ENCODE data around the gene DGKD.

- TF ChIP-seq POLR2A (IDR thresholded peaks at IDR 0.05) (no peak), CTCF (IDR thresholded peaks at IDR 0.05) (no peak), POLR2AphosphoS5 (IDR thresholded peaks at IDR 0.05) (no peak), EP300 (IDR thresholded peaks at IDR 0.05) (no peak)
Measured at GRCh38 chr2:233476063-233476410, 121.7 kb downstream of the DGKD start.

Data from gastroesophageal sphincter (tissue), 3 donors.